Activated T-helper 2 cell treated with anti-CD3 and anti-CD28 coated beads, Interferon-gamma antibody, Interleukin-2, Interleukin-4, amounts not matched to agents 10 μg/mL and 5 μg/mL and 100 μg/mL, durations not matched to agents 14 hours and 24 hours and 36 hours (primary cell): Measurements from ENCODE around the gene CEP112. TPM values are rescaled to one million over a fixed set of nuclear protein-coding genes. Genes with fewer than 3 reads are reported as not detected.

Experiments
- DNase-seq: peaks from one replicate; pipeline ENCODE4 v3.0.0; 2021; ENCODE audit warnings: low spot score
- H3K27ac Mint-ChIP-seq: one replicate; pipeline ENCODE4 v1.8.0; 2021; ENCODE audit warnings: mixed read lengths
- H3K27me3 Mint-ChIP-seq: one replicate; pipeline ENCODE4 v1.8.0; 2021; ENCODE audit warnings: low read depth, mixed read lengths
- H3K36me3 Mint-ChIP-seq: one replicate; pipeline ENCODE4 v1.8.0; 2021; ENCODE audit warnings: low read depth, mixed read lengths
- H3K4me1 Mint-ChIP-seq: one replicate; pipeline ENCODE4 v1.8.0; 2021; ENCODE audit warnings: low read depth, mixed read lengths
- H3K4me3 Mint-ChIP-seq: one replicate; pipeline ENCODE4 v1.8.0; 2021; ENCODE audit warnings: low read depth, mild to moderate bottlenecking, moderate library complexity, mixed read lengths
- H3K9me3 Mint-ChIP-seq: one replicate; pipeline ENCODE4 v1.8.0; 2021; ENCODE audit warnings: mixed read lengths
- intact Hi-C: fragments of 100-400 bp; cut with micrococcal nuclease; formaldehyde crosslinking; loops from one replicate; pipeline ENCODE4 v1.15.1; 2023
- total RNA-seq: library from RNA; stranded (reverse); gene quantifications from 2 replicates; pipeline ENCODE4 v1.2.3, GENCODE V29; 2022

Gene CEP112
- total RNA-seq, 1 donor from 2014 or later, result 0.66 TPM

DNA sequence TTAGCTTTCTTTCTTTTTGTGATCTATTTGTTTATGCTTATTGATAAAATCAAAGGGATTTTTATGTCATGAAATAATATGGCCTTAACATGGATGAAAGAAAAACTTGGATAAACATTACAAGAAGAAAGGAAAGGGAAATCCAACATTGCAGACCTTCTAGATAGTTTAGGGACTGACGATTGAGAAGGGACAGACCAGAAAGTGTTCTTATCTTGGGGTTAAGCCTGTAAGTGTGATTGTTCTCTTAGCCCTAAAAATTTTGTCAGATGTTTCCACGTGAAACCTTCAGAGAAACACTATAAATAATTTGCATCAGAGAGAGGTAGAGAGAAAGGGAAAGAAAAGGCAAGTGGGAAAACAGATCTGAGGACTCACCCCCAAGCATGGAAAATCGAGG lies 473.3 kb downstream of the CEP112 start:
- Mint-ChIP-seq H3K4me3 (no peak overlapping the region), H3K4me1 (no peaks in the 10 kb centered on the region)
- no peak for DNase-seq

DNA sequence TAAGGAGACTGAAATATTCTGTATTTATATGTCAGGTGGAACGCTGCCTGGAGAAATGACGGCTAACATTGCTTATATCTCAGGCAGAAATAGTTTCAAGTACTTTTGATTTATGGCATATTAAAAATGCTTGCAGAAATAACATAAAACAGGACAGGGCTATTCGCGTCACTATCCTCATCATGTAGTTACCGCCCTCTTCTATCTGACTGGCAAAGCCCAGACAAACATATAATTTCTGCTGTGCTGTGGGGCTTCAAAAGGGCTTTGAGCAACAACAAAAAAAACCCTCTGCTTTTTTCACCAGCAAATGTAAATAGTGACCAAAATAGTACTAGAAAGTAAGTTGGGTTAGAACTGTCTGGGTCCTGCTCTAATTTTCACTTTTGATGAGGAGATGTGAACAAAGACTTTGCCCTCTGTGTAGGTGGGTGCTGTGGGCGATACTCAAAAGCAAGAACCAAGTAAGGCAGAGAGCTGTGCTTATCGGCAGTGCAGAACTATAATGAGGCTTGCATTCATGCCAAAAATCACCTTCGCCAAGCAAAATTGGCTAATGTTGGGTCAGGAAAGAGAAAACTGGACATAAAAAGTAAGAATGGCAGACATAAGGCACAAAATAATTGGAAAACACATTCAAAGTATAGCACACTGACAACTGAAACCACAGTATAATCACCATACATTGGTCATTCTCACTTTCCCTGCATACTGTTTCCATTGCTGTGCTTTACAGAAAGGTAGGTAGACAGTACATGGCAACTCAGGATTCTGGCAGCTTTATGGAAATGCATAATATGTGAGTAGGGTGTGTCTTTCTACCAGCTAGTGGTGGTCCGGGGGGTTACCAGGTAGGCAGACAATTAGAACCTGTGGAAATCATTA lies 479.3 kb downstream of the CEP112 start:
- no peak for DNase-seq
- Mint-ChIP-seq H3K4me3 (no peak overlapping the region), H3K27ac (peak overlapping the region; percentile 1), H3K36me3 (no peaks in the 10 kb centered on the region), H3K27me3 (no peaks in the 10 kb centered on the region), H3K4me1 (peaks cover 9% of the 10 kb centered on the region), H3K9me3 (no peaks in the 10 kb centered on the region)
- intact Hi-C loops, result no loop called here

More for the DNA sequence above, 473.3 kb downstream of the CEP112 start:
- H3K9me3 Mint-ChIP-seq, result no peaks in the 10 kb centered on the region
- no peaks in the 10 kb centered on the region for H3K36me3 Mint-ChIP-seq
- peaks cover 12% of the 10 kb centered on the region for H3K27me3 Mint-ChIP-seq
- H3K27ac Mint-ChIP-seq, result no peak overlapping the region
- intact Hi-C loops, result no loop called here

DNA sequence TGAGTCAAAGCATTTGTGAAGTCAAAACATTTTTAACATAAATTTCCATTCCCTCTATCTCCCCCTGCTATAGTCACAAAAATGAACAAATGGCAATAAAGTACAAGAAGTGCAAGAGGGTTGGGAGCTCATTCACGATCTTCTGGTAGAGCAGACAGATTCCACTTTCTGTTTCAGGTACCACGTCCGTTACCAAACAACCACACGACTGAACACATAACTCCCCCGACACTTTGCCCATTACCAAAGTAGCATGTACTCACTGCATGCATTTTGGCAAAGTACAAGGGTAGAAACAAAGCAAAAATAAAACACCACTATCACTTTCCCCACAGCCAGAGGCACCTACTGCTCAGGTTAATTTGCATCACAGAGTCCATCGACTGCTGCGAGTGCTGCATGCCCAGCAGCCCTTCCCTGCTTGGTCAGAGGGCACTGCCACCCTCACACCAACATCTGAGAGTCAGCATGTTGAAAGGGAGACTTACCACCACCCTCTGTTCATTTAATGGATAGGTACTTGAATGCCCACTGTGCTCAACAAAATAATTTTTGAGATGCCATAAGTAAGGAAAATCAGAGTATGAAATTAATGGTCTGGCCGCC lies 480.2 kb downstream of the CEP112 start:
- Mint-ChIP-seq H3K4me1 (peaks cover 9% of the 10 kb centered on the region), H3K36me3 (no peaks in the 10 kb centered on the region), H3K4me3 (no peak overlapping the region), H3K27ac (no peak overlapping the region), H3K9me3 (no peaks in the 10 kb centered on the region), H3K27me3 (peaks cover 4% of the 10 kb centered on the region)
- intact Hi-C loops, result no loop called here
- no peak for DNase-seq

DNA sequence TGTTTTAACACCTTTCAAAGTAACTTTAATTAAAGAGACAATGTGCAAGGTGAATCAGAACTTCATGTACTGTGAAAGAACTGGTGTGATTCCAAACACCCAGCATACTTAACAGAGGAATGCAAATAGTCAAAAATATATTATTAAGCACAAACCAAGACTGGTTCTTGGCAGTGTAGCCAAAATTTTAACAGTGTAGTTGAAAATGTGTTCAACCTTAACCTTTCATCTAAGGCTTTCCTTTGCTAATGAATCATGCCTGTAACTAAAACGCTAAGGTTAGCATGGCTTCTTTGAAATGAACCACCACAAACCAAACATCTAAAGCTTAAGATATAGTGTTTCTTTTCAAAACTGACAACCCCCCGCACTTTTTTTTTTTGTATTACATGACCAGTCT lies 484.2 kb downstream of the CEP112 start:
- Mint-ChIP-seq H3K9me3 (no peaks in the 10 kb centered on the region), H3K4me1 (peaks cover 9% of the 10 kb centered on the region), H3K27ac (no peak overlapping the region), H3K36me3 (no peaks in the 10 kb centered on the region), H3K4me3 (no peak overlapping the region), H3K27me3 (peaks cover 7% of the 10 kb centered on the region)
- intact Hi-C loops, result no loop called here
- no peak for DNase-seq

DNA sequence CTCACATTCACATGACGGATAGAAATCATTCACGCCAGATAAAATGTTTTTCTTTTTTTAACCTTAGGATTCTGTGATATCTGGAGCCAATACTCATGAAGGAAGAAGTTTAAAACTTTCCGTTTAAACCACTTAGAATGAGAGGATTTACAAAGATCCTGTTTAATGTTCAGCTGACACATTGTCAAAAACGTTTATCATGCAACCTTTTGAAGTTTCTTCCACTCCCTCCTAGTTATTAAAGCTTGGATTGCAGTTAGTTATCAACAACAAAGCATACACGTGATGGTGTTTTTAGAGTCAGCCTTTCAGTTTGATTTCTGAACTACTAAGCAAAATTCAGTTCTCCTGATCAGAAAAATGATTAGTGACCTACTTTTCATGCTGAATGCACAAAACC lies 487.2 kb downstream of the CEP112 start:
- Mint-ChIP-seq H3K9me3 (no peaks in the 10 kb centered on the region), H3K4me3 (no peak overlapping the region), H3K36me3 (no peaks in the 10 kb centered on the region), H3K27ac (no peak overlapping the region), H3K27me3 (peaks cover 7% of the 10 kb centered on the region), H3K4me1 (no peaks in the 10 kb centered on the region)
- no peak for DNase-seq
- intact Hi-C loops, result no loop called here

DNA sequence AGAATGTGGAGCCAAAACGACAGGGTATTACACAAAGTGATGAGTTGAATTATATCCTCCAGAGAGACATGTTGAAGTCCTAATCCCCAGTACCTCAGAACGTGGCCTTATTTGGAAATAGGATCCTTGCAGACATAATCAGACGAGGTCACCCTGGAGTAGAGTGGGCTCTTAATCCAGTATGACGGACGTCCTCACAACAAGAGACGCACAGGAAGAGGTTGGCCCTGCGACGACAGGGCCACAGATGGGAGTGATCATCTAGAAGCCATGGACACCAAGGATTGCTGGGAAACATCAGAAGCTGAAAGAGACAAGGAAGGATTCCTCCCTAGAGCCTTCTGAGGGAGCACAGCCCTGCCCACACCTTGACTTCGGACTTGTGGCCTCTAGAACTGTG lies 488.0 kb downstream of the CEP112 start:
- H3K4me3 Mint-ChIP-seq, result no peak overlapping the region
- H3K27ac Mint-ChIP-seq, result no peak overlapping the region

DNA sequence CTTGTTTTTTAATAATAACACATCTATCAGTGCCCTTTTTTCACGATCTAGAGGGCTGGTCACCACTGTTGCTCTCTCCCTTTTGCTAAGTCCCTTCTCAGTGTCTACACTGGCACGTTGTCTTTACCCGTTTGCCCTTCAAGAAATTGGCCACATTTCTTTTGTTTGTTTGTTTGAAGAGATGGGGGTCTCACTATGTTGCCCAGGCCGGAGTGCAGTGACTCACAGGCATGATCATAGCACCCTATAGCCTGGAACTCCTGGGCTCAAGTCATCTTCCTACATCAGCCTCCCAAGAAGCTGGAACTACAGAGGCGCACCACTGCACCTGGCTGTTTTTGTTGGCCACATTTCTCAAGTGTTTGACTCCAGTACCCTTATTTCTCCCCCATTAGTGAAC lies 492.5 kb downstream of the CEP112 start:
- no peaks in the 10 kb centered on the region for H3K36me3 Mint-ChIP-seq
- DNase-seq, result no peak
- no peaks in the 10 kb centered on the region for H3K9me3 Mint-ChIP-seq
- peaks cover 10% of the 10 kb centered on the region for H3K27me3 Mint-ChIP-seq
- no peak overlapping the region for H3K27ac Mint-ChIP-seq
- no peak overlapping the region for H3K4me3 Mint-ChIP-seq
- intact Hi-C loops, result no loop called here
- H3K4me1 Mint-ChIP-seq, result no peaks in the 10 kb centered on the region

More for the DNA sequence above, 488.0 kb downstream of the CEP112 start:
- no peaks in the 10 kb centered on the region for H3K9me3 Mint-ChIP-seq
- no peak for DNase-seq
- intact Hi-C loops, result no loop called here
- no peaks in the 10 kb centered on the region for H3K4me1 Mint-ChIP-seq
- H3K36me3 Mint-ChIP-seq, result no peaks in the 10 kb centered on the region
- peaks cover 11% of the 10 kb centered on the region for H3K27me3 Mint-ChIP-seq

DNA sequence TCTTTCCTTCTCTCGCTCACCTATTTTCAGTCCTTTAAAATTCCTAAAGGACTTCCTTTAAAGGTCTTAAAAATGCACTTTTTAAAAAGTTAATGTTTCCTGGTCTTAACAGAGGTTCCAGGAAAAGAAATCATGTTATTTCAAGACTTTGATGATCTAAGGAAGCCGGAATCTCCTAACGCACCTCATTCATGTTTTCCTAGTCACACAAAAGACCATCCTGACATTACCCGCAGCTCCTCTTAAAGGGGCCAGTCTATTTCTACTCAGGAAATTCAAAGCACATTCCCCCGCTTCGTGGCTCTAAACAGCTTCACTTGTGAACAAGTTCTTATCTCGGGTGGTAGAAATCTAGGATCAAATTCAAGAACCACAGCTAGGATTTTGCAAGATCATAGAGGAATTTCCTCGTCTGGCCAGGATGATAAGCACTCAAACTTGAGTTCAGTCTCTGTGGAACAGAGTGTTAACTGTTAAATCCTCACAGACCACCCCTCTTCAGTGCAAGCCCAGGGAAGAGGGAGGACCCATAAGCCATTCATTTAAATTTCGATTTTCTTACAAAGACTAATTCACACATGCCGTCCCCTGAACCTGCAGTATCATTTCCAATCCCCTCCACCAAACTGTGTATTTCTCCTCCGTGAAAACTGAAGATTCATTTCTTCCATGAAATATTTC lies 493.4 kb downstream of the CEP112 start:
- intact Hi-C loops, result no loop called here
- Mint-ChIP-seq H3K9me3 (no peaks in the 10 kb centered on the region), H3K4me1 (no peaks in the 10 kb centered on the region), H3K27ac (no peak overlapping the region), H3K4me3 (no peak overlapping the region), H3K36me3 (no peaks in the 10 kb centered on the region), H3K27me3 (peaks cover 12% of the 10 kb centered on the region)
- no peak for DNase-seq

DNA sequence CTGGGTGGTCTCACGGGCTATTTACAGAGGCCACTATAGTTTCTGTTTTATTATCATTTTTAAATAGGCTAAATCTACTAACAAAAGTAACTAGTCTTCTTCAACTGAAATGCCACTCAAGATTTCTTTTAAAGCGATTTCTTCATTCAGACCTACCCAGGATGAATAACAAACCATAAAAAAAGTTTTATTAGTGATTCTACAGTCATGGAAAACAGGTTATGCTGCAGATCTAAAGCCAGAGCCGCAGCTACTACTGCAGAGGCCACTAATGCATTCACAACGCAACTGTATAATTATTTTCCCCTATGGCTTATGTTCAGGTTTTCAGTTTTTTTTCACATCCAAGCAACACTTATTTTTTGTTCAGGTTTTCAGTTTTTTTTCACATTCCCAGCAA lies 494.3 kb downstream of the CEP112 start:
- H3K27me3 Mint-ChIP-seq, result peaks cover 12% of the 10 kb centered on the region
- no peak overlapping the region for H3K4me3 Mint-ChIP-seq
- H3K36me3 Mint-ChIP-seq, result no peaks in the 10 kb centered on the region
- intact Hi-C loops, result no loop called here
- H3K27ac Mint-ChIP-seq, result no peak overlapping the region
- no peaks in the 10 kb centered on the region for H3K9me3 Mint-ChIP-seq
- no peaks in the 10 kb centered on the region for H3K4me1 Mint-ChIP-seq
- no peak for DNase-seq

DNA sequence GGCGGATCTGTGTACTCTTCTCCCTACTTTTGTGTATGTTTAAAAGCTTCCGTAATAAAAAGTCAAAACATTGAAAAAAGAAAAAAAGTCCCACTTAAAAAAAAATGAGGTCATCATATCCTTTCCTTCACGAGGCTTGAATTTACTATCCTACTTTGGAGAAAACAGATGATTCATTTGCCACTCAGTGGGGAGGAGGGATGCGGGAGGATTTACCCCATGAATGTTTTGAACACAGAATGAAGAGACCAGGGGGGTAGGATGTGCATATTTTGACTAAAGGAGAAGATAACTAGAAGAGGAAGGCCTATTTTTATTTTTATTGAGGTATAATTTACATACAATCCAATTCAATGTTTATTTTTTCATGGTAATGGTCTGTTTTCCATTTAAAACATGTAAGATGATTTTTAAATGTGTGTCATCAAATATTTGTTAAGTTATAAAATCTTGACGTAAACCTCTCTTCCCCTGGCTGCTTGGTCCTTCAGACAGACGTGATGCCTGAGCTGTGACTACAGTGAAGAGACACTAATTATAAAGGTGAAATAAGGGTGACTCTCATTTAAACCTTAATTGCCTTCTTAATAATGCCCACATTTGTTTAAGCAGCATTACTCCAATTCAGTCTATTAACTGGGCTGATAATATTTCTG lies 495.1 kb downstream of the CEP112 start:
- intact Hi-C loops, result no loop called here
- Mint-ChIP-seq H3K4me1 (no peaks in the 10 kb centered on the region), H3K36me3 (no peaks in the 10 kb centered on the region), H3K4me3 (no peak overlapping the region), H3K27me3 (peaks cover 12% of the 10 kb centered on the region), H3K27ac (no peak overlapping the region), H3K9me3 (no peaks in the 10 kb centered on the region)
- no peak for DNase-seq

DNA sequence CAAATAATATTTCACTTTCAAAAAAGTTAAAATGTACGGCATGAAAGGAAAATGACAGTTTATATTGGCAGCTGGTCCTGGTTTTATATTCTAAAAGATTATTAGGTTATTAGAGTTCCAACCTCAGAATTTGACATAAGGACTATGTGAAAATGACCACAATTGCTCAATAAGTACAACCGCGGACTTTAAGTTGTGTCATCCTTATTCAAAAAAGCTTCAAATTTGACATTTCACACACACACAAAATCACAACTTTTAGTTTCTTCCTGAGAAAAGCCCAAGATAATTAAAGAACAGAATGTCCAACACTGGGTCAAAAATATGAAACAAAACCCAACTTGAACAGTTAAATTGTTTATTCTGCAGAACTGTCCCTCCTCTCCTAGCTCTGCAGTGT lies 497.3 kb downstream of the CEP112 start:
- Mint-ChIP-seq H3K27ac (no peak overlapping the region), H3K4me3 (no peak overlapping the region), H3K4me1 (peaks cover 4% of the 10 kb centered on the region), H3K27me3 (peaks cover 11% of the 10 kb centered on the region), H3K9me3 (no peaks in the 10 kb centered on the region), H3K36me3 (no peaks in the 10 kb centered on the region)
- no peak for DNase-seq
- intact Hi-C loops, result no loop called here

DNA sequence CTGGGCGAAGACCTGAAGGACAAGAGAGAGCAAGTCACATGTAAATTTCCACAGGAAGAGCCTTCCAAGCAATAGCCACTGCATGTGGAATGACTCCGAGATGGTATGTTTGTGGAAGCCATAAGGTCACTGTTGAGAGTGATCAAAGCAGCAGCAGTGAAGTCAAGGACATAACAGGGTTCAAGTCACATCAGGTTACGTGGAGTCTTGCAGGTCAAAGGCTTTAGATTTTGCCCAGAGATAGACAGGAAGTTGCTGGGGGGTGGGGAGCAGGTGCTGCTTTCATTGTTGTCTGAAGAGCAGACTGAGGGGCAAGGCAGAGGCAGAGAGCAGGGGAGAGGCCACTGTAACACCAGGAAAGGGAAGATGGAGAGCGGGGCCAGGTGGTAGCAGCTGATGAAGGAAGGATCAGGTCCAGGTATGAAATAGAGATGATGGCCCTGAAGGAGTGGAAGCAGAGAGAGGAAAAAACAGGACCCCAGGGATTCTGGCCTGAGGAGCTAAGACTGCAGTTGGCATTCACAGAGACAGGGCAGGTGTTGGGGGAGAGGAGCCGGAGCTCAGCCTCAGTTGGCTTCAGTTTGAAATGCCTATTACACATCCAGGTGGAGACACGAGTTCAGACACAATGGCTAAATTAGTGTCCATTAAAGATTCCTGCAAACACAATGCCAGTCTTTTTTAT lies 501.2 kb downstream of the CEP112 start:
- no peaks in the 10 kb centered on the region for H3K36me3 Mint-ChIP-seq
- peaks cover 2% of the 10 kb centered on the region for H3K27me3 Mint-ChIP-seq
- peaks cover 4% of the 10 kb centered on the region for H3K4me1 Mint-ChIP-seq
- H3K9me3 Mint-ChIP-seq, result no peaks in the 10 kb centered on the region
- H3K4me3 Mint-ChIP-seq, result no peak overlapping the region
- no peak overlapping the region for H3K27ac Mint-ChIP-seq
- intact Hi-C loops, result no loop called here
- DNase-seq, result no peak
